ENCODE data around the gene PUDP.

The PUDP gene

DNA sequence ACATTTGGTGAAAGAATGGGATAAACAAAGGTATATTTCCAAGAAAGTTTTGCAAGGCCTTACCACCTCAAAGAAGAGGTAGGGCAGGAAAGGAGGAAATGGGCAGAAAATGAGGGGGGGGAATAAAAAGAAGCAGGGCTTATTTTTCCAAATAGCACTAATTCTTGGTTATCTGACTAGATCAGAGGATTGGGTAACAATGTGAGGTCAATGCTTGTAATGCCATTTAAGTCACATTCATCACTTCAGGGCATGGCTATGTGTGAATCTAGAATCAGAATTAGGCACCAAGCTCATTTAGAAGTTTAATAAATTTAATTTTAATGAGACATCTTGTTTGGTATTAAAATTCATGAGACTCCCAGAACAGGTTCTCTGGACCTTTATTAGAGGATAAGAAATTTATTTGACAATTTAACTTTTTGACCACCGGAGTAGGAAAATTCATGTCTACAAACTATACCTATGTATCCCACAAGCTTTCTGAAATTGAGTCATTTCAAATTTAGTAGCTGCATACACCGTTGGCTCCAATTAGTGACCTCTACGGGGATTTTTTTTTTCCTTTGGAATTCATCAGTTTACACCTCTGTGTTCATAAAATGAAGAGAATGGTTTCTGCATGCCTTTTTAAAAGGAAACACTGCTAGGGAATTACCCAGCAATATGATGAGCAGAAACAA is 1.8 kb downstream of the PUDP start:
- TF ChIP-seq POLR2AphosphoS5 (IDR thresholded peaks at IDR 0.05; ENCODE audit: low read depth, low read length) (no peak), POLR2A (IDR thresholded peaks at IDR 0.05; ENCODE audit: low read depth, low read length) (no peak), TAF1 (IDR thresholded peaks at IDR 0.05; ENCODE audit: borderline replicate concordance, low read depth, low read length) (no peak)
- FAIRE-seq (peak; percentile 64), DNase-seq (ENCODE audit: insufficient read length) (no peak)

DNA sequence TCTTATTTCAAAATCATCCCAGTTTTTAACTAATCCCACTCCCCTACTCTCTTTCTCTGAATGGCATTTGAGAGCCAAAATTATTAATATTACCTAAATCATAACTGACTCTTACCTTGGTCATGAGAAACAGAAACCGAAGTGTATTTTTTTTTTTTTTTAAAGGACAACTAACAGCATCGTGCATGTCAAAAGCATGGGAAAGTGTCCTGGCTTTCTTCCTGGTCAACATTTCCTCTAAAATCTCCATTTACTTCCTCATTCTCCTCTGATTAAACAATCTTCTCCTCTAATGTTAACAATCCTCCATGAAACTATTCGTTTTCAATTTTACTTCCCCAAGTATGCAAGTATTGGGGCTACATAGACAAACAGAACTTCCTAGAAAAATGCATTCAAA is 2.5 kb downstream of the PUDP start:
- DNase-seq (ENCODE audit: insufficient read length) (no peak), FAIRE-seq (no peak)
- TF ChIP-seq POLR2AphosphoS5 (IDR thresholded peaks at IDR 0.05; ENCODE audit: low read depth, low read length) (no peak), TAF1 (IDR thresholded peaks at IDR 0.05; ENCODE audit: borderline replicate concordance, low read depth, low read length) (no peak), POLR2A (IDR thresholded peaks at IDR 0.05; ENCODE audit: low read depth, low read length) (no peak)

DNA sequence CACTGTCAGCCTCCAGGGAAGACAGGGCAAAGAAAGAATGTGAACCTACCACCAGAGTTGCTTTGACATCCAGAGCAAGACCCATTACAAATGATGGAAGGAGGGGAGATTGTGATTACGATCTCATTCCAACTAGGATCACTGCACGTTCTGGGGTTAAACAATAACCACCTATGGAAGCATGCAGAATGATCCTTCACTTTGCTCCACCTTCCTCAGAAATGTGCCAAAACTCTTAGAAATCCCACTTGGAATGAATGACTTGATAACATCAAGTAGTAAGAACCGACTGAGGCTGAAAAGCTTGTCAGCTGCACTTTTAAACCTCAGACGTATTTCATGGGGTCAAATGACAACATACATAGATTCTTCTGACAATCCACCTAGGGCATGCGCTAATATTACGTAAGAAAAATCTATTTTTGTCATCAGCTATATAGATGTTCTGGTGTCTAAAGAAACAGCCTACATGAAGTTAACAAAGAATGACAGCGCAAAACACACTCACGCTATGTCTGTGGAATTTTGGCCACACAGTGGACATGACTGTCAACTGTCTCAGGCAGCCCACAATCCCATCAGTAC is 3.9 kb downstream of the PUDP start:
- FAIRE-seq (peak; percentile 88), DNase-seq (ENCODE audit: insufficient read length) (no peak)
- no peak for TF ChIP-seq POLR2A (IDR thresholded peaks at IDR 0.05; ENCODE audit: low read depth, low read length)
- no peak for TF ChIP-seq TAF1 (IDR thresholded peaks at IDR 0.05; ENCODE audit: borderline replicate concordance, low read depth, low read length)
- no peak for TF ChIP-seq POLR2AphosphoS5 (IDR thresholded peaks at IDR 0.05; ENCODE audit: low read depth, low read length)

DNA sequence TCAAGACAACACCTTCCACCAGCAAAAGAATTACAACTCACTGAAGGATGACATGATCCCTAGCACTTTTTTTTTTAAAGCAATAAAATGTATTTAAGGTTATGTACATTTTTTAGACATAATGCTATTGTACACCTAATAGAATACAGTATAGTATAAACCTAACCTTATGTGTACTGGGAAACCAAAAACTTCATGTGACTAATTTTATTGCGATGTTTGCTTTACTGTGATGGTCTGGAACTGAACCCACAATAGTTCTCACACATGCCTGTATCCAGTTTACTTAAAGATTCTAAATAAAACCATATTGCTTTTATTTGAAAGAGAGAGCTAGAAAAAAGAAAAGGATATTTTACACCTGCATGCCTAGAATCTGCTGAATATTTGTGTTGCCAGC is 4.9 kb downstream of the PUDP start:
- DNase-seq (ENCODE audit: insufficient read length) (no peak), FAIRE-seq (no peak)
- TF ChIP-seq TAF1 (IDR thresholded peaks at IDR 0.05; ENCODE audit: borderline replicate concordance, low read depth, low read length) = no peak
- no peak for TF ChIP-seq POLR2A (IDR thresholded peaks at IDR 0.05; ENCODE audit: low read depth, low read length)
- TF ChIP-seq POLR2AphosphoS5 (IDR thresholded peaks at IDR 0.05; ENCODE audit: low read depth, low read length) = no peak

DNA sequence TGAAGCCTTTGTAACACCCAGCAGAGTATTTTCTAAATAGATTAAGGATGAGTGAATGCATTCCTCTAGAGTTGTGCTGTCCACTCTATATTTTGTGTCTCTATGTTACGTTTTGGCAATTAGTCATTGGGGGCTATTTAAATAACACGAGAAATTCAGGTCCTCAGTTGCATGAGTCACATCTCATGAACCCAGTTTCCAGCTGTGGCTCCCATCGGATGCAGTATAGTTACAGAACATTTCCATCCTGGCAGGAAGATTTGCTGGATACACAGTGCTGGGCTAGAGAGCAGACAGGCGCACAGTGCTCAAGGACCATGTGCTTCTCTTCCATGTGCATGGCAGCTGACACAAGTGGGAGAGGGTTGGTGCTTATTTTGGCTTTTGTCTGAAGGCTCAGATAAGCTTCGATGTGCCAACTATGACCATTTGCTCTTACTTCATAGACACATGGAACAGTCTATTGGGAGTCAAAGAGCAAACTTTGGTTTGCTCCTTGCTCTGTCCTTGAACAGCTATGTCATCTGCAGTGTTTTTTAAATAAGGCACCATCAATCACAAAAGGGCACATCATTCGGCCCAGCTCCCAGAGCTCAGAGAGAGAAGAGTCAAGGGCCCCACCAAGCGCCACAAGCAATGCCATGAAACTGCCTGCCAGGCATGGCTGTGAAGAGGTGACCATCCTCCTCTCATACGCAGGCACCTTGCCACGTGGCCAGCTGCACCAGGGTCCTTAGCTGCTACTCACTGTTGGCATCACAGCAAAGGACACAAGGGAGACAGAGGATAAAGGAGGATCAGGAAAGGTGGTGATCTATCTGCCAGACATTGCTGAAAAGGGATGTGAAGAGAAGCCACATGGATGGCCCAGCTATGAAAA is 8.5 kb downstream of the PUDP start:
- no peak for FAIRE-seq
- no peak for TF ChIP-seq POLR2AphosphoS5 (IDR thresholded peaks at IDR 0.05; ENCODE audit: low read depth, low read length)
- TF ChIP-seq POLR2A (IDR thresholded peaks at IDR 0.05; ENCODE audit: low read depth, low read length) = no peak
- TF ChIP-seq TAF1 (IDR thresholded peaks at IDR 0.05; ENCODE audit: borderline replicate concordance, low read depth, low read length) = no peak
- no peak for DNase-seq (ENCODE audit: insufficient read length)

DNA sequence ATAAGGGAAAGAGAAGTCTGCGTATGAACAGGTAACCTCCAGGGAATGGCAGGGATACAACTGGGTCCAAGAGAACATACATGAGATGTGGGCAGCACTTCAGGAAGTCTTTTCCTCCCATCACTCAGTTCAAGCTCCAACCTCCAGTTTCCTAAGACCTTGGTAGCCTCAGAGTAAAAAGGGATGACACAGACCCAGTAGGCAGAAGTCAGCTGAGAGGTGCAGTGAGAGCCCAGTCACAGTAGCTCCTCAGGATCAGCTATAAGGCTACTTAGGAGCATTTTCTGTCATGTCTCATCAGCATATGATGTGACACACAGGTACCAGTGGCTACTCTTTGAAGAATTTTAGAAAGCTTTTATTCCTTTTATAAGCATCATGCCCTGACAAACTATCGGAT is 13.0 kb downstream of the PUDP start:
- TF ChIP-seq POLR2AphosphoS5 (IDR thresholded peaks at IDR 0.05; ENCODE audit: low read depth, low read length) (no peak), POLR2A (IDR thresholded peaks at IDR 0.05; ENCODE audit: low read depth, low read length) (no peak), TAF1 (IDR thresholded peaks at IDR 0.05; ENCODE audit: borderline replicate concordance, low read depth, low read length) (no peak)
- no peak for FAIRE-seq
- no peak for DNase-seq (ENCODE audit: insufficient read length)

DNA sequence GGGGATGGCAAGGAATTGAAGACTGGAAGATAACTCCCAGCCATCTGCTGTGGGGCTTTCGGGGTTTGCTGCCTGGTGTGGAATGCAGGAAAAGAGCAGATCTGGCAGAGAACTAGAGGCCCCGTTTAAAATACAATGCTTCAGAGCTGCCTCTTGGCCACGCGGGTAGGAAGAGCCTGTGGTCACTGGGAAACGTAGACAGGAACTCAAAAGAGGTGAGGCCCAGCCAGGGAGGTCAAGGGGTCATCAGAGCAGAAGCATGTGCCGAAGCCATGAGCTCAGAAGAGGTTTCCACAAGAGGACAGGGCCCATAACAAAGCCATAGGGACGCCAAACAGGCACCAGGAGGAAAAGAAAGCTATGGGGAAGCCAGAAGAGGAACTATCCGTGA is 14.9 kb downstream of the PUDP start:
- DNase-seq (ENCODE audit: insufficient read length) = no peak
- no peak for TF ChIP-seq TAF1 (IDR thresholded peaks at IDR 0.05; ENCODE audit: borderline replicate concordance, low read depth, low read length)
- no peak for FAIRE-seq

DNA sequence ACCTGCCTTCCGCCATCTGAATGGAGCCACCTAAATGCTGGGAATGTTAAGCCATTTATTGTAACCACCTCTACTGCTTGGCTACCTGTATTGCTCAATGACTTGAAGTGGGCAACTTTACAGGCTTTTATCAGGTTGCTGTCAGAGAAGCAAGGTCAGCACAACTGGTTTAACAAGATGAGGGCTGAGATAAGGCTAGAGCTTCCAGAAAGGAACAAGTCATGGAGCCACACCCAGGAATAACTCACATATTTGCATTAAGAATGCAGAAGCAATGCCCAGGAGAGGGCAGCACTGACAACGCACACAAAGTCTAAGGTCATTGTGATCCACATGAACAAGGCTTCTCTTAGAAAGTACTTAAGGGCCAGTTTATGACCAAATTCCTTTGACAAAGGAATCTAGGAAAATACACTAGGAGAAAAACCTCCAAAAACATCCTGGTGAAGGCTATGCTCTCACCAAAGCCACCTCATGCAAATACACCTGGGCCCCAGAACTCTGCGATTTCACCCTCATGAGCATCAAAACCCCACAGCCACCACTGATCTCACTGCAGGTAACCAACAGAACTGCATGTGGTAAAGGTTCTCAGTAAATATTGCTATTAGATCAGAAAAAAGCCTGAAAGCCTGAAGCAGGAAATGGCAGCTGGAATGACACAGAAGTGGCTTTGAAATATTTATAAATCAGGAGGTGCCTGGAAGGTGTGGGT is 15.5 kb downstream of the PUDP start:
- DNase-seq (ENCODE audit: insufficient read length) = no peak
- TF ChIP-seq TAF1 (IDR thresholded peaks at IDR 0.05; ENCODE audit: borderline replicate concordance, low read depth, low read length) (no peak), POLR2A (IDR thresholded peaks at IDR 0.05; ENCODE audit: low read depth, low read length) (no peak), POLR2AphosphoS5 (IDR thresholded peaks at IDR 0.05; ENCODE audit: low read depth, low read length) (no peak)
- peak; percentile 87 for FAIRE-seq

DNA sequence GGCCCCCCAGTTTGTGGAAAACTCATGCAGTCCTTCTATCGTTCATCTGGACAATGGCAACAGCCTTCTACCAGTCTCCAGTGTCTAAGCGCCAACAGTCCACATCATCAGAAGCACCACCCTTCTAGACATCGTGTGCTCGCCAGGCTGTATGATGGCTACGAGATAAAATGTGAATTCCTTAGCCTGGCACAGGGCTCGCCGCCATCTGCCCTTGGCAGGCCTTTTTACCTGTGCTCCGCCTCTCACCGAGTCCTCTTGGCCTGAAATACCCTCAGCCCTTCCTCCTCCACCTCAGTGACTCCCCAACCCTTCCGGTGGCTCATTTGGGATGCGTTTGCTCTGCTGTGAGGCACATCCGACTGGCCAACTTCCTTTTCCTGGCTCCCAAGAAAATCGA is 16.3 kb downstream of the PUDP start:
- DNase-seq (ENCODE audit: insufficient read length) = no peak
- no peak for FAIRE-seq
- TF ChIP-seq POLR2A (IDR thresholded peaks at IDR 0.05; ENCODE audit: low read depth, low read length) = no peak
- TF ChIP-seq POLR2AphosphoS5 (IDR thresholded peaks at IDR 0.05; ENCODE audit: low read depth, low read length) = no peak
- TF ChIP-seq TAF1 (IDR thresholded peaks at IDR 0.05; ENCODE audit: borderline replicate concordance, low read depth, low read length) = no peak

DNA sequence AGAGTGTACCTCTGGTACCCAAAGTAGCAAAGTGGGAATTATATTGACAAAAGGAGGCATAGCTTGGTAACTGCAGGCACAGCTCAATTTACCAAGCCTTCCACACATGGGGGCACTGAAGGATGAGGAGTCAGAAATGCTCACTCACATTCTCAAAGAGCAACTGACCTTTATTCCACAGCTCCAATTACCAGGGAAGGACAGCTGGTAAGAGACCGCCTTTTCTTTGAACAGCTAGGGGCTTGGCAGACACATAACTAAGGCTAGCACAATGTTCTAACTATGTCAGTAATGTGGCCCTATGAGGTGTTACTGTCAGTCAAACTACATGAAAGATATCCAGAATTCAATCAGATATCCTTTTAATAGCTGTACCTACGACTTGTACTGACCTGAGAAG is 20.9 kb downstream of the PUDP start:
- TF ChIP-seq POLR2A (IDR thresholded peaks at IDR 0.05; ENCODE audit: low read depth, low read length) (no peak), TAF1 (IDR thresholded peaks at IDR 0.05; ENCODE audit: borderline replicate concordance, low read depth, low read length) (no peak), POLR2AphosphoS5 (IDR thresholded peaks at IDR 0.05; ENCODE audit: low read depth, low read length) (no peak)
- peak; percentile 44 for FAIRE-seq
- no peak for DNase-seq (ENCODE audit: insufficient read length)

DNA sequence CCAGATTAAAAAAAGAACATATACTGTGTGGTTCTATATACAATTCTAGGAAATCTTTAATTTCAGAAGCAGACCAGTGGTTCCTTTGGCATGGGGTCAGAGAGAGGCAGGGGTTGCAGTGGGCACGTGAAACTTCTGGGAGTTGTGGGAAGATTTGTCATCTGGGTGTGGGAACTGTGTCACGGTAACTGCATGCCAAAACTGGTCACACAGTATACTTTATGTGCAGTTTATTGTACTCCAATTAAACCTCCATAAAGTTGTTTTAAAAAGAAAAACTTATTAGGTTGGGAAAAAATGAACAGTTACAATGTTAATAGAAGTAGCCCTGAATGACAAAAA is 27.1 kb downstream of the PUDP start:
- DNase-seq (ENCODE audit: insufficient read length) (no peak), FAIRE-seq (peak; percentile 24)
- TF ChIP-seq TAF1 (IDR thresholded peaks at IDR 0.05; ENCODE audit: borderline replicate concordance, low read depth, low read length) (no peak), POLR2AphosphoS5 (IDR thresholded peaks at IDR 0.05; ENCODE audit: low read depth, low read length) (no peak), POLR2A (IDR thresholded peaks at IDR 0.05; ENCODE audit: low read depth, low read length) (no peak)

Data from GM12892 (cell line).